ENCODE measurements around the gene UBXN6.
A peak's percentile ranks its signal among the peaks of the same experiment; 100 is the strongest.

UBXN6 gene

GRCh38 chr19:4437103-4437502 lies 20.5 kb downstream of the UBXN6 start:
- no peak for DNase-seq

- no peak for DNase-seq
Measured at GRCh38 chr19:4436231-4436630, 21.4 kb downstream of the UBXN6 start.

GRCh38 chr19:4434391-4434790 lies 23.2 kb downstream of the UBXN6 start:
- no peak for DNase-seq

GRCh38 chr19:4432918-4433506 lies 24.6 kb downstream of the UBXN6 start:
- no peak for DNase-seq

- DNase-seq = peak; percentile 98
Measured at GRCh38 chr19:4431808-4432674, 25.6 kb downstream of the UBXN6 start.

- DNase-seq = peak; percentile 41
Measured at GRCh38 chr19:4431296-4431695, 26.3 kb downstream of the UBXN6 start.

- peak; percentile 98 for DNase-seq
Measured at GRCh38 chr19:4430760-4431159, 26.8 kb downstream of the UBXN6 start.

GRCh38 chr19:4429771-4430171 lies 27.8 kb downstream of the UBXN6 start:
- no peak for DNase-seq

- no peak for DNase-seq
Measured at GRCh38 chr19:4429256-4429655, 28.3 kb downstream of the UBXN6 start.

- no peak for DNase-seq
Measured at GRCh38 chr19:4428326-4428975, 29.1 kb downstream of the UBXN6 start.

- no peak for DNase-seq
Measured at GRCh38 chr19:4425537-4425936, 32.1 kb downstream of the UBXN6 start.

- no peak for DNase-seq
Measured at GRCh38 chr19:4423416-4424126, 34.0 kb downstream of the UBXN6 start.

- DNase-seq = no peak
Measured at GRCh38 chr19:4416268-4416667, 41.3 kb downstream of the UBXN6 start.

GRCh38 chr19:4415352-4415751 lies 42.2 kb downstream of the UBXN6 start:
- DNase-seq = no peak

- no peak for DNase-seq
Measured at GRCh38 chr19:4414800-4415321, 42.7 kb downstream of the UBXN6 start.

GRCh38 chr19:4414144-4414799 lies 43.3 kb downstream of the UBXN6 start:
- DNase-seq = no peak

GRCh38 chr19:4413588-4413987 lies 44.0 kb downstream of the UBXN6 start:
- no peak for DNase-seq

- DNase-seq = no peak
Measured at GRCh38 chr19:4409123-4409933, 48.3 kb downstream of the UBXN6 start.

GRCh38 chr19:4406626-4407025 lies 51.0 kb downstream of the UBXN6 start:
- no peak for DNase-seq

GRCh38 chr19:4405977-4406376 lies 51.6 kb downstream of the UBXN6 start:
- DNase-seq = no peak

GRCh38 chr19:4403005-4403761 lies 54.4 kb downstream of the UBXN6 start:
- no peak for DNase-seq

Data from MV-4-11 (cell line).